NCI-H345 (cell line): ENCODE results near the gene TLL2.

Experiments used
- DNase-seq: peaks from one replicate; lab custom pipeline; 2025; lab: John Stamatoyannopoulos, UW

Gene TLL2

DNA sequence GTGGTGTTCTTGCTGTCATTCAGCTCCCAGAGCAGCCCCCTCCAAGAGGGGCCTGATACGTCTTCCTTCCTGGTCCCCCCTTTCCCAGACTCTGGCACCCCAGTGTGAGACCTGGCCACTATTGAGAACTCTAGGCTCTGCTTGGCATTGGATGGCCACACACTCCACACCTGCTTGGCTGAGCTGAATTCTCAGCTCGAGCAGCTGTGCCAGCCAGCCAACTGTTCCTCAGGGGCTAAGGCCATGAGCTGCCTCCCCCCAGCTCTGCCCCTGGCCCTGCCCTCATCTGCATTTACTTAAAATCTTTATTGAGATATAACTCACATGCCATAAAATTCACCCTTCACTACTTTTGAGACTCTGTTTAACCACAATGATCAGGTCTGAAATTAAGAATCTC lies 6.7 kb downstream of the TLL2 start:
- no peak for DNase-seq

DNA sequence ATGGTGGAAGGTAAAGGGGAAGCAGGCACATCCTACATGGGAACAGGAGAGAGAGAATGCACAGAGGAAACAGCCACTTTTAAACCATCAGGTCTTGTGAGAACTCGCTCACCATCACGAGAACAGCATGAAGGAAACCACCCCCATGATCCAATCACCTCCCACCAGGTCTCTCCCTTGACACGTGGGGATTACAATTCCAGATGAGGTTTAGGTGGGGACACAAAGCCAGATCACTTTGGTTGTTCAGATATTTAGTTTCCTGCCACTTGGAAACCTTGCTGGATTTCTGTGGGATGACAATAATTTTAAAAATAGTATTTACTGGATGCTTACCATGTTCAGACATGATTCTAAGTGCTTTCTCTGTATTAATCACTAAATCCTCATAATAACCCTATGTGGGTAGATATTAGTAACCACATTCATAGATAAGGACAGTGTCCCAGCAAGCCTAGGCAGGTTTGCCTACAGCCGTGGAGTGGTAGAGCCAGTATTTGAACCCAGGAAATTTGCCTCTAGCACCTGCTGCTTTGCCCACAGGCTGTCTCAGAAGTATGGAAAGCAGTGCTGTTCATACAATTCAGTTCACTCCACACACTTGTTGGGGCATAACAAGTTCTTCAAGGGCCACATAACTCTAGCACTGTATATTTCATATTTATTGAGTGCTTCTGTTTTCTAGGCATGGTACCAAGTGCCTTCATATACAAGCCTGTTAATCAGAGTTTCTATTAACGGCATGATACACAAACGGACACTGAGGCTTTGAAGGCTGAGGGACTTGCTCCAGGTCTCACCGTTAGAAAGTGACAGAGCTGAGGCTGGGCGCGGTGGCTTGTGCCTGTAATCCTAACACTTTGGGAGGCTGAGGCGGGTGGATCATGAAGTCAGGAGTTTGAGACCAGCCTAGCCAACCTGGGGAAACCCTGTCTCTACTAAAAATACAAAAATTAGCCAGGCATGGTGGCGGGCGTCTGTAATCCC lies 8.3 kb downstream of the TLL2 start:
- no peak for DNase-seq

DNA sequence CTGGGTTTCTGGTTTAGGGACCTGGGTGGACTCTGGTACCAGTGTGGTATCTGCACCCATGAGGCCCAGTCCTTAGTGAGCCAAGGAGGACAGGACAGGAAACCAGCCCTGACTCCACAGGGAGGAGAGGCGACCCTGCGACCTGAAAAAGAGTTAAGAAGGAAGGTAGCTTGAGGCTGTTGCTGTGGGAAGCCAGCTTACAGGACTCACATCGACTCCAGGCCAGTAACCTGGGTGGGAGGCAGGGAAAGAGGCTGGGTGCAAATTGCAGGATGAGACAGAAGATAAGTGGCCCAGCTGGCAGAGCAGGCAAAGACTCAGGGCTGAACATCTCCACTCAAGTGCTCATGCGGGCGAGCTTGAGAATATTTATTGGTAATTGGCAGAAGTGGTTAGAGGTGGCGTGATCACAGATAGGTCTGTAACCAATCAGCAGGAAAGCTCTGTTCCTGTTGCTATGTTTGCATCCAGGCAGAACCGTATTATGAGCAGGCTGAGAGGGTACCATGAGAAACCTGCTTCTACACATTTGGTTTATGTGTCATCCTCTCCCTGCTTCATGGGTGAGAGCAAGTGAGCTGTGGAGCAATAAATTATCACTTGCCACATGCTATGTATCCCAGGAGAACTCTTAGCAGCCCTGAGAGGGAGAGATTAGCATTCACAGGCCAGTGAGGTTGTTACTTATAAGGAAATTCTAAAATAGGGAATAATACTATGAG lies 11.0 kb downstream of the TLL2 start:
- DNase-seq = peak; percentile 91

DNA sequence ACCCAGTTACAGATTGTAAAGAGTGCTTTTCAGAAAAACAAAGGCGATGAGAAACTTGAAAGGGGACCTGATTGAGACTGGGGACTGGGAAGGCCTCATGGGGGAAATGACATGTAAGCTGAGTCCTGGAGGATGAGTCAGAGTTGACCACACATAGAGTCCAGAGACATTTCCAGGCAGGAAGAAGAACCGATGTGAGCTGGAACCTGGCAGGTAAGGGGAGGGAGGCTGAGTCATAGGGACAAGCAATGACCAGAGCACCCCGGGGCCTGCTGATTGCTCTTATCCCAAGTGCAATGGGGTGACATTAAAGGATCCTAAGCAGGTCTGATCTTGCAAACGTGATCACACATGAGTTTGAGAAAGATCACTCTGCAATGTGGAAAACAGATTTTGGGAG lies 11.7 kb downstream of the TLL2 start:
- no peak for DNase-seq

DNA sequence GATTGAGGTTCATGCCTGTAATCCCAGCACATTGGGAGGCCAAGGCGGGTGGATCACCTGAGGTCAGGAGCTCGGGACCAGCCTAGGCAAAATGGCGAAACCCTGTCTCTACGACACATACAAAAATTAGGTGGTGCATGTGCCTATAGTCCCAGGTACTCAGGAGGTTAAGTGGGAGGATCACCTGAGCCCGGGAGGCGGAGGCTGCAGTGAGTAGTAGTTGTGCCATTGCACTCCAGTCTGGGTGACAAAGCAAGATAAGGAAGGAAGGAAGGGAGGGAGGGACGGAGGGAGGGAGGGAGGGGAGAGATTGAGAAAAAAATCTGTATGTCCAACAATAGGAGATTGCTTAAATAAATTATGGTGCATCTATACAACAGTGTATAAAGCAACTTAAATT lies 13.2 kb downstream of the TLL2 start:
- DNase-seq = no peak

DNA sequence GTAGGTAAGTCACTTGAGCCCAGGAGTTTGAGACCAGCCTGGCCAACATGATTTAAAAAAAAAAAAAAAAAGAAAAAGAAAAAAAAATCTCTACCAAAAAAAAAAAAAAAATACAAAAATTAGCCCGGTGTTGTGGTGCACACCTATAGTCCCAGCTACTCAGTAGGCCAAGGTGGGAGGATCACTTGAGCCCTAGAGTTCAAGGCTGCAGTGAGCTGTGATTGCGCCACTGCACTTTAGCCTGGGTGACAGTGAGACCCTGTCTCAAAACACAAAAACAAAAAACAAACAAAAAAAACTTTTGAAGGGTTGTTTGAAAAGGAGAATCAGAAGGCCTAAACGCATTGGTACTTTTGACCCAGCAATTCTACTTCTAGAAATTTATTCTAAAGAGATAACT lies 13.7 kb downstream of the TLL2 start:
- DNase-seq = no peak

DNA sequence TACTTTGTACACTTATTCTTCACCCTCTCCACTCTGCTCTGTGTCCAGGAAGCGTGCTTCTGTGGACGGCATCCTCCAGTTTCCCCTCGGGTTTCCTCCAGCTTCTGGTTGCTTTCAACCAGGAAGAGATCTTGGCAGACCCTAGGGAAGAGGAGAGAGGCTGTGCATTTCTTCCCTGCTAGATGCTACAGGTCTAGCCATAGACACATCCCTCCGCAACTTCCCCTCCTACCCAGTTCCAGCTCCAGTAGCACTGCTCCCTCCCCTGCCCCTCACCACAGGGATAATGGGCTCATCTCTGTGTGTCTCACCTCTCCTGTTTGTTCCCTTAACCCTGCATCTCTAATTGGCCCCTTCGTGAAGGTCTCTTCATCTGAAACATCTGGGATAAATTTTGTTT lies 16.3 kb downstream of the TLL2 start:
- DNase-seq = no peak

DNA sequence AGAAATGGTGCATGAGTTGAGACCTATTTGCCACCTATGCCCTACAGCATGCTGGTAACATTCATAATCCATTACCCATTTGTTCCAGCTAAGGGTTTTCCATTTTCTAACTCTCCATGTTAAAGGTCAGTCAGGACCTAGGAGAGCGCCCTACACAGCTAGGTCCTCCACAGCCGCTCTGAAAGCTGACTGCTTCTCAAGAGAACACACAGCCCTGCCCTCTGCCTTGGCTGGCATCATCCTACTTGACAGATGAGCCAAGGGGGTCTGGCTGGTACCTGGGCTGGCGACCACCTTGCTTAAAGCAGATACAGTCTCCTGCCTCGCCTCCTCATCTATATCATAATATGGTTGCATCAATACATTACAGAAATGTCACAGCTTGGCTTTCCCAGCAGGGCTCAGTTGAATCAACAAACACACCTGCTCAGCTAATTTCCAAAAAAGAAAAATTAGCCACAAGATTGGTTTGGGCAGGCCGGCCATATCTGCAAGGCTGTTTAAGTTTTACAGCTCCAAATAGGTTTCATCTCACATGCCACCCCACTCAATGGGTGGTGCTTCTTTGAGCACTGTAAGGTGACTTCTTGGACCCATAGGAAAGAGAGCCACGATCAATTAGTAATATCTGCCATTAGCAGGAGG lies 17.3 kb downstream of the TLL2 start:
- no peak for DNase-seq

DNA sequence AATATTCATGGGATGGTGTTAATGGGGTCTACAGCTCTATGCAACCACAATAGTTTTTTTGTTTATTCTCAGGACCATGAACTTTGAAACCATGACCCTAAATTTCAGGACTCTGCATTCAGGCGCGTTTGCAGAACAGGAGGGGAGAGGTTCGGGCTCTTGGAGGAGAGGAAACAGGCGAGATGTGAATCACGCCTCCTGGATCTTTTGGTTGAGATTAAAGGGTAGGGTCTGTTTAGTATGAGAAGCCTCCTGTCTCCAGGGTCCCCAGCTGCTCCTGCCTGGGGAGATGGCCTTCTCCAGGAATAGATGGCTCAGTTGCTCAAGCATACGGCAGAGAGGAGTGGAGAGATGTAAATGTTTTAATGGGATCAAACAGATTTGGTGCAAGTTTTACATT lies 18.2 kb downstream of the TLL2 start:
- no peak for DNase-seq

DNA sequence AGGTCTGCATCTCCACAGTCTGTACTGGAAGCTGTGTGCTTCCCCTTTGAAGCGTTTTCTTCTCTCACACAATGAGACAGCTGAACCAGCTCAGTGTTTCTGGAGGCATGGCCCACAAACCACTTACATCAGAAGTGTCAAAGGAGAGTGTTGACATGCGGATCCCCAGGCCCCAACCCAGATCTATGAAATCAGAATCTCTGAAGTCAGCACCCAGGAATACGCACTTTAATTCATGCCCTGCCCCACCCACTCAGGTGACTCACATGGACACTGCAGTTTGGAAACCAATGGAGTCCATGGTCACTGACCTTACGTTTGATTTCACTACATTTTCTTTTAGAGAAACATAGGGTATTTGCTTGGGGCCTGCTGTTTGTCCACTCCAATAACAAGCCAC lies 19.0 kb downstream of the TLL2 start:
- no peak for DNase-seq

DNA sequence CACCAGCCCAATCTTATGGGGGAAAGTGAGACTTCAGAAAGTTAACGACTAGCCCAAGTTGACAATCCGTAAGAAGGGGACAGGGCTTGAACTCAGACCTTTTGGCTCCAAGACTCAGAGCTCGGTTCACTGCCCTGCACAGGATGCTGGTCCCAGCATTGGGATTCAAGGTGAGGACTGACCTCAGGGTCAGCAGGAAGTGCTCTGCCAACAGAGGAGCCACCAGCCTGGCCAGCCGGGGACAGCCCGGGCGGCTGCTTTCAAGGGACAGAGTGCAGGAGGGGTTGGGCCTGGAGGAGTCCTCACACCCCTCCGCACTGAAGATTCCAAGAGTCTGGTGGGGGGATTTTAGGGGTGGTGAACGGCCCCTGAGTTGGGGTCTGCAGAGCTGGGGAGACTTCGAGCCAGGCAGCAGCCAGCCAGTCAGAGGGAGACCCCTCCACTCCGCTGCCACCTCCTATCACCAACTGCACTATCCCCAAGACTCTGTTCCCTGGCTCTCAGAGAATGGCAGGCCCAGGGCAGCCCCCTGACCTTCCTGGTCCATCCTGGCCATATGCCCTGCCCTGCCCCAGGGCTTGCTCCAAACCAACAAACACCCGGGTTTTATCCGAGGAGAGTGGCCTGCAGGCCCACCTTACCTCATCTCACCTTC lies 19.7 kb downstream of the TLL2 start:
- DNase-seq = no peak

DNA sequence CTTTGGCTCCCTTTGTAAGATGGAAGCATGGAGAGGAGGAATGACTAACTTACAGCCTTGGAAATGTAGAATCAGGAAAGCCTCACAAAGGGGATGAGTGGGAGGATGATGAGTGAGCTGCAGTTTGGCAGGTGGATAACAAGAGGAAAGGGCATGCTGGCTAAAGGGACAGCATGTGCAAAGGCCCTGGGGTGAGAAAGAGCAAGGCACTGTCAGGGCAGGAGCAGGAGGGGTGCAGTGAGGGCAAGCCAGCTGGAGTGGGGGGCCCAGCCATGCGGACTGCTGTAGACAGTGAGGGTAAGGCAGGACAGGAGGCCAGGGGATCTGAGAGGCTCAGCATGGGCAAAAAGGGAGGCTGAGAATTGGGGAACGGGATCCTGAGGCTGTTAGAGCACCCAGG lies 20.5 kb downstream of the TLL2 start:
- no peak for DNase-seq

DNA sequence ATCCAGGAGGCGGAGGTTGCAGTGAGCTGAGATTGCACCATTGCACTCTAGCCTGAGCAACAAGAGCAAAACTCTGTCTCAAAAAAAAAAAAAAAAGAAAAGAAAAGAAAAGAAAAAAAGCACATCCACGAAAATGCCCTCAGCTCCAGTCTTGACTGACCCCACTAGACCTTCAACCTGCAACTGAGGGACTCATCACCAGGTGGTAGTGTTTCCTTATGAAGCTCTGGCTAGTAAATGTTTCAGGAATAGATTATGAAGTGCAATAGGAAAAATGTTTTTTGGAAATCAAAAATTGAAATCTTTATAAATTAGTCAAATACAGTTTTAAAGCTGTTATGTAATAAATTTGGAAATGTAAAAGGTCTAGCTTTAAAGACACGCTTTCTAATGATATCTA lies 22.4 kb downstream of the TLL2 start:
- no peak for DNase-seq

DNA sequence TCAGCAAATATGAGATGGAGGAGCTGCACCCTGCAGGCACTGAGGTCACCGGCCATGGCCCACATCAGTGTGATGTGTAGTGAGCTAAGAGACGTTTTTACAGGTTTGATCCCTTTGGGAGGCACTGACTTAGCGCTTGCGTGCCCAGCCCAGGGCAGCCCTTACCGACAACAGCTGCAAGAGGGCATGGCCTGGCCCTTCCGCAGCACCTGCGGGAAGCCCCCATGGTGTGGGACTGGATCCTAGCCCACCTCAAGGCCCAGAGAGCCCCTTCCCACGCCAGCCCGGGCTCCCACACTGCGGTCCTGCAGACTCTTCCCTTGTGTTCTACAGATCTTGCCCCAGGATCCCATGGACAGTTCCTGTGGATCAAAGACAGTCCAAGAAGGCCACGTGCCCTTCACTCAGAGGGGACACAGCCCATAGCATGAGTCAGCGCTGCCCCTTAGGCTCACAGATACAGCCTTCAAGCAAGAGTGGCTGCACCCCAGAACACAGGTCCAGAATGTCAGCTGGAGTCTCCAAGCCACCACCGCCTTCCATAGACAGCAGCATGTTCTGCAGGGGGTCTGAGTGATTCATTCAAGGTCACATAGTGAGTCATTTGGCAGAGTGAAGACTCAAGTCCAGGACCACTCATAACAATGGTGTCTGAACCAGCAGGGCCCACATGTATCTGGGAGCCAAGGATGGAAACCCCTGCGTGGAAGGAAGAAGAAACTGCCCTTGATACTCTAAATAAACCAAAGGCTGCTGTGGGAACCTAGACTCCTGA lies 25.4 kb downstream of the TLL2 start:
- no peak for DNase-seq

DNA sequence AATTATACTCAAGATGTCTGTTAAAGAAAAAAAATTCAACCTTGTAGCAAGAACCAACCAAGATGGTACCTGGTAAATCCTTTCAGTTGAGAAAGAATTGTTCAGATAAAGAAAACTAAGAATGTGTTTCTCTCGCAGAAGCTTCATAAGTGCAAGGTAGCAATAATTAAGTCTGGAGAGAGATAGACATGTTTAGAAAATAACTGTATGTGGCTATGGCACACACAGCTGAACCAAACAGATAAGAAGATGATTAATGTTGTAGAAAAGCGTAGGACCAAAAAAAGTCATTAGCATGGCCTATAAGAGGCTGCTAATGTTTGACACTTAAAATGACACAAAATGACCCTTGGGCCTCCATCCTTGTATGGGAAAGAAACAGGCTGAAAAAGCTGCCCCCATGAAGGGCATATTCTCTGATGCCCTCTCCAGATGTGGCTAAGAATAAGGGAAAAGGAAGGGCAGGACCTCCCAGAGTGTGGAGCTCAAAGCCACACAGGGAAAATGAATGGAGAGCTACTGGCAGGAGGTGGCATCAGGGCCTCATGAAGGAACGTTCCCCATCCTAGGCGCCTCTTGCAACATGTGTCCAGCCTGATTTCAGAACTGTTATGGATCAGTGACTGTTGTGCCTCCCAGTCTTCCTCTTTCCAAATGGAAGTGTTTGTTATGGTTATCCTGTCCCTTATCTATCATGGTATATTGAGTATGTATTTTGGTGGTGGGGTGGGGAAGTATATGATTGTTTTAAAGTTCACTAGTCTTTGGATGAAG lies 30.7 kb downstream of the TLL2 start:
- DNase-seq = no peak

DNA sequence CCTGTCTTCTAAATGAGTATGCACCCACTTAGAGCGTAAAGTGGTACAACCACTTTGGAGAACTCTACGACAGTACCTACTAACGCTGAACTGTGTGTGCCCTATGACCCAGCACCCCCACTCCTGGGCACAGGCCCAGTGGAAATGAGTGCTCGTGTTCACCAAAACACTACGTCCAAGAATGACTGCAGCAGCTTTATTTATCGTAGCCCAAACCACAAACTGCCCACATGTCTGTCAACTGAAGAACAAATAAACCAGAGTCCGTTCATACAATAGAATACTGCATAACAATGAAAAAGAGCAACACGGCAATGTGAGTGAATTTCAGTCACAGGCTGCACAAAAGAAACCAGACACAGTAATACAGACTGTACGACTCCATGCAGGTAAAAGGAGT lies 35.4 kb downstream of the TLL2 start:
- DNase-seq = no peak

DNA sequence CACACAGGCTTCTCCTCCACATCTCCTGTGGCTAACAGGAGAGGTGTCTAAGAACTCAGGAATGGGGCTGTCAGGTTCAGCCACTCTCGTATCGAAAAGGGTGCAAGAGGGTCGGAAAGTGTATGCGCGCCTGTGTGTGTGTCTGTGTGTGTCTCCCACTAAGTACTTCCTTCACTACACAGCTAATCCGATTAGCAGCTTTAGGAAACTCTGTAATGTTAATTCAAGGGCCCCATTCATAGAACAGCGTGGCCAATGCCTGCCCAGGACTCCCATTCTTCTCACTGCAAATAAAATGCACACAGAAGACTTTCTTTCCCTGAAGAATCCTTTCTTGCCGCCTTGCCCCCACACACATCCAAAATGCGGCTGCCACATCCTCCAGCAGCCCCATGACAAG lies 39.9 kb downstream of the TLL2 start:
- DNase-seq = no peak

DNA sequence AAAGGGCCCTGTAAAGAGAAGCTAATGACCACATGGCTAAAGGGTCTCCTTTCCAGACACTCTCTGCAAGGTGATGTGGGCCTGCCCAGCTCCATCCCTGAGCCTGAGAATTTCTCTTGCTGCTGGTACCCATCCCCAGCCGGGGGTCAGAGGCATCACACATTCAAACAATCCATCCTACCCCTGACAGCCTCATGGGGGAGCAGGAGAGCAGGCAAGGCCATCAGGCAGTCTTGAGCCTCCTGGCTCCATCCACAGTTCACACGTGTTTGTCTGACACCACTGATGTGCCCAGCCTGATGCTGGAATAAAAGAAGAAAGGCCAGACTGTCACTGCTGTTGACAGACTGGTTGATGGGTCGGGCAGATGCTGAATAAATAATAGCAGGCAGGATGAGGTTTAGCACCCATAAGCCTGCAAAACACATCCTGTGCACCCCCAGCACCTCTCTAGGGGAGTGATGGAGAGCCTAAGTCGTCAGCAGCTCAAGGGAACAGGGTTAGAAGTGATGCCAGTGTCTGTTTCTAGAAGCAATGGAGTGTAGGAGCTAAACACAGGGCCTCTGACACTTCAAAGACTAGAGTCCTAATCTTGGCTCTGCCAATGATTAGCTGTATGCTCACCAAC lies 43.5 kb downstream of the TLL2 start:
- DNase-seq = no peak

DNA sequence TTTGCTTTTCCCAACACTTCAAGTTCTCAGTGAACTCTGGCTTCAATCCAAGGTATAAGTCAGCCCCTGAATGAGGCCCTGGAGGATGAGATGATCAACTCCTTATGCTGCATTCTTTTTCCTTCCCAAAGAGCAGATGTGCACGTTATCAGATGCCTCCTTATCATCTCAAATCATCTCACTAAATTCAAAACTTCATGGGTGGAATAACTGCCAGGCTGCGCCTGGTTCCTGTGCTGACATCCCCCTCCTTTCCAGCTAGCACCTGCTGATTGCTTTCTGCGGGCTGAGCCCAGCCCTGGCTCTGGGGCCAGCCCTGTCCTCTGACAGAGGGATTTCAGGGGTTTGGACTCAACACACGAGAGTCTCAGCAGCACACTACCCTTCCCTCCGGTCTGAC lies 44.9 kb downstream of the TLL2 start:
- DNase-seq = no peak

DNA sequence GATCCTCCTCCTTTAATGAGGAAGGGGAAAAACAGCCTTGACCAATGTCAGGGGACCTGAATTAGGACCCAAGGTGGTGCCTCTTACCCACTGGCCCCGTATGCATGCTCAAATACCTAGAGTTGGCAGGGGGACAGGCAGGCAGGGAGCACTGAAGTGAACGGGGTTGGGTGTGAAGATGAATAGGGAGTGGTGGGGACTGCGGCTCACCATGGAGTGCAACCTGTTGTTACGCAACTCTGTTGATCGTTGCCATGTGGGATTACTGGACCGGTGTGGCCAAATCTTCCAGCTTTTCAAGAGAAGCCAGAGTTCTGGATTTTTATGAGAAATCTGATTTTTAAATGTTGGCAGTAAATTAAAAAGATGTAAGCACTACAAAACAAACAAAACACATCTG lies 48.1 kb downstream of the TLL2 start:
- no peak for DNase-seq
